IPS-15b (cell line): ENCODE measurements around the gene FLNB.

Experiments
- H3K27me3 ChIP-seq: one replicate; pipeline ENCODE4 v1.6.1; 2013; ENCODE audit warnings: low read length; ENCODE audit not compliant: control insufficient read depth, insufficient read depth
- H3K36me3 ChIP-seq: one replicate; pipeline ENCODE4 v1.6.1; 2013; ENCODE audit warnings: low read length; ENCODE audit not compliant: control insufficient read depth, insufficient read depth
- H3K4me1 ChIP-seq: one replicate; pipeline ENCODE4 v1.6.1; 2013; ENCODE audit warnings: mild to moderate bottlenecking, low read length; ENCODE audit not compliant: control insufficient read depth, insufficient read depth
- H3K4me3 ChIP-seq: one replicate; pipeline ENCODE4 v1.5.1; 2013; ENCODE audit warnings: low read depth, low read length
- H3K9ac ChIP-seq: one replicate; pipeline ENCODE4 v1.6.1; 2013; ENCODE audit warnings: low read depth, mild to moderate bottlenecking, low read length
- H3K9me3 ChIP-seq: one replicate; pipeline ENCODE4 v1.6.1; 2013; ENCODE audit warnings: mild to moderate bottlenecking, low read length; ENCODE audit not compliant: control insufficient read depth, insufficient read depth

Gene FLNB

GRCh38 chr3:57967590-57967989, 40.6 kb upstream of the FLNB start:
- H3K4me3 ChIP-seq, result no peak overlapping the region
- peaks cover 4% of the 10 kb centered on the region for H3K4me1 ChIP-seq
- H3K9me3 ChIP-seq, result no peaks in the 10 kb centered on the region
- H3K36me3 ChIP-seq, result no peaks in the 10 kb centered on the region
- no peaks in the 10 kb centered on the region for H3K27me3 ChIP-seq
- no peak overlapping the region for H3K9ac ChIP-seq

GRCh38 chr3:57968501-57968900, 39.7 kb upstream of the FLNB start:
- no peak overlapping the region for H3K9ac ChIP-seq
- H3K27me3 ChIP-seq, result no peaks in the 10 kb centered on the region
- peaks cover 8% of the 10 kb centered on the region for H3K4me1 ChIP-seq

GRCh38 chr3:57971975-57972374, 36.2 kb upstream of the FLNB start:
- Histone ChIP-seq H3K4me1 (peaks cover 10% of the 10 kb centered on the region), H3K9me3 (no peaks in the 10 kb centered on the region), H3K9ac (no peak overlapping the region), H3K27me3 (no peaks in the 10 kb centered on the region), H3K4me3 (no peak overlapping the region), H3K36me3 (no peaks in the 10 kb centered on the region)

More at GRCh38 chr3:57968501-57968900, 39.7 kb upstream of the FLNB start:
- Histone ChIP-seq H3K36me3 (no peaks in the 10 kb centered on the region), H3K4me3 (no peak overlapping the region), H3K9me3 (no peaks in the 10 kb centered on the region)

GRCh38 chr3:57972531-57973111, 35.6 kb upstream of the FLNB start:
- no peaks in the 10 kb centered on the region for H3K36me3 ChIP-seq
- no peaks in the 10 kb centered on the region for H3K9me3 ChIP-seq
- H3K4me1 ChIP-seq, result peaks cover 10% of the 10 kb centered on the region
- H3K27me3 ChIP-seq, result no peaks in the 10 kb centered on the region
- H3K4me3 ChIP-seq, result no peak overlapping the region
- H3K9ac ChIP-seq, result no peak overlapping the region

- no peak overlapping the region for H3K9ac ChIP-seq
- no peaks in the 10 kb centered on the region for H3K36me3 ChIP-seq
- H3K4me1 ChIP-seq, result peaks cover 10% of the 10 kb centered on the region
Observed at GRCh38 chr3:57973715-57974477, 34.3 kb upstream of the FLNB start.

GRCh38 chr3:57974796-57975388, 33.3 kb upstream of the FLNB start:
- no peak overlapping the region for H3K4me3 ChIP-seq
- no peaks in the 10 kb centered on the region for H3K27me3 ChIP-seq
- H3K9me3 ChIP-seq, result no peaks in the 10 kb centered on the region
- no peaks in the 10 kb centered on the region for H3K36me3 ChIP-seq
- H3K9ac ChIP-seq, result no peak overlapping the region
- H3K4me1 ChIP-seq, result peaks cover 6% of the 10 kb centered on the region

More at GRCh38 chr3:57973715-57974477, 34.3 kb upstream of the FLNB start:
- no peaks in the 10 kb centered on the region for H3K9me3 ChIP-seq
- H3K4me3 ChIP-seq, result no peak overlapping the region
- H3K27me3 ChIP-seq, result no peaks in the 10 kb centered on the region

GRCh38 chr3:57977818-57978235, 30.4 kb upstream of the FLNB start:
- no peaks in the 10 kb centered on the region for H3K9me3 ChIP-seq
- no peaks in the 10 kb centered on the region for H3K36me3 ChIP-seq
- H3K4me1 ChIP-seq, result peaks cover 4% of the 10 kb centered on the region
- H3K27me3 ChIP-seq, result no peaks in the 10 kb centered on the region
- no peak overlapping the region for H3K4me3 ChIP-seq
- H3K9ac ChIP-seq, result no peak overlapping the region

- H3K9me3 ChIP-seq, result no peaks in the 10 kb centered on the region
- no peak overlapping the region for H3K9ac ChIP-seq
- H3K27me3 ChIP-seq, result no peaks in the 10 kb centered on the region
- H3K36me3 ChIP-seq, result no peaks in the 10 kb centered on the region
- peaks cover 2% of the 10 kb centered on the region for H3K4me1 ChIP-seq
- no peak overlapping the region for H3K4me3 ChIP-seq
Observed at GRCh38 chr3:57978316-57978715, 29.9 kb upstream of the FLNB start.

GRCh38 chr3:57980416-57980815, 27.8 kb upstream of the FLNB start:
- no peaks in the 10 kb centered on the region for H3K36me3 ChIP-seq
- H3K9ac ChIP-seq, result no peak overlapping the region
- no peaks in the 10 kb centered on the region for H3K9me3 ChIP-seq
- H3K4me3 ChIP-seq, result no peak overlapping the region
- H3K4me1 ChIP-seq, result no peaks in the 10 kb centered on the region
- H3K27me3 ChIP-seq, result no peaks in the 10 kb centered on the region

- Histone ChIP-seq H3K27me3 (no peaks in the 10 kb centered on the region), H3K4me3 (no peak overlapping the region), H3K9me3 (no peaks in the 10 kb centered on the region), H3K36me3 (no peaks in the 10 kb centered on the region), H3K4me1 (no peaks in the 10 kb centered on the region), H3K9ac (no peak overlapping the region)
Observed at GRCh38 chr3:57981483-57982087, 26.6 kb upstream of the FLNB start.

GRCh38 chr3:57982561-57983243, 25.5 kb upstream of the FLNB start:
- H3K9ac ChIP-seq, result no peak overlapping the region
- no peak overlapping the region for H3K4me3 ChIP-seq
- H3K36me3 ChIP-seq, result no peaks in the 10 kb centered on the region
- H3K9me3 ChIP-seq, result no peaks in the 10 kb centered on the region
- H3K27me3 ChIP-seq, result no peaks in the 10 kb centered on the region
- no peaks in the 10 kb centered on the region for H3K4me1 ChIP-seq
